SK-N-SH treated with all-trans-retinoic acid at 6 μM for 48 hours (cell line): ENCODE data around the gene QSOX1.

ENCODE experiments used
- BACH2 ChIP-seq: fragments of 250-450 bp; sonication (Bioruptor Pico); IDR thresholded peaks from 2 replicates; pipeline ENCODE4 v1.9.0; 2021; ENCODE audit warnings: mild to moderate bottlenecking, borderline replicate concordance
- PPARA ChIP-seq: fragments of 250-450 bp; sonication (Bioruptor Pico); IDR thresholded peaks from 2 replicates; pipeline ENCODE4 v1.5.0; 2020; ENCODE audit warnings: mild to moderate bottlenecking, borderline replicate concordance
- RARB ChIP-seq: fragments of 250-450 bp; sonication (Bioruptor Pico); IDR thresholded peaks from 2 replicates; pipeline ENCODE4 v1.8.0; 2021; ENCODE audit warnings: mild to moderate bottlenecking, moderate library complexity
- SNAI2 ChIP-seq: fragments of 250-450 bp; sonication (Bioruptor Pico); IDR thresholded peaks from 2 replicates; pipeline ENCODE4 v1.5.0; 2020; ENCODE audit warnings: mild to moderate bottlenecking, moderate library complexity
- ZFP3 ChIP-seq: fragments of 250-450 bp; sonication (Bioruptor Pico); IDR thresholded peaks from 2 replicates; pipeline ENCODE4 v1.5.0; 2020; ENCODE audit warnings: mild to moderate bottlenecking, moderate library complexity
- ZFP30 ChIP-seq: fragments of 450-650 bp; formaldehyde crosslinking; IDR thresholded peaks from 2 replicates; pipeline ENCODE4 v1.5.0; 2022; ENCODE audit warnings: mild to moderate bottlenecking, moderate library complexity
- ZNF565 ChIP-seq: fragments of 450-650 bp; formaldehyde crosslinking; conservative IDR thresholded peaks from 2 replicates; pipeline ENCODE4 v1.5.0; 2020; ENCODE audit warnings: low read depth, mild to moderate bottlenecking, moderate library complexity
- ZNF70 ChIP-seq: fragments of 450-650 bp; formaldehyde crosslinking; IDR thresholded peaks from 2 replicates; pipeline ENCODE4 v1.5.0; 2020; ENCODE audit warnings: mild to moderate bottlenecking, moderate library complexity
- TF ChIP-seq, protein P1 (sequence below): fragments of 250-450 bp; sonication (Bioruptor Pico); IDR thresholded peaks from 2 replicates; pipeline ENCODE4 v1.5.1; 2020; ENCODE audit warnings: low read depth, mild to moderate bottlenecking, moderate library complexity
- TF ChIP-seq, protein P2 (sequence below): fragments of 250-450 bp; sonication (Bioruptor Pico); IDR thresholded peaks from 2 replicates; pipeline ENCODE4 v1.8.0; 2020; ENCODE audit warnings: mild to moderate bottlenecking, moderate library complexity, borderline replicate concordance
- TF ChIP-seq, protein P3 (sequence below): fragments of 250-450 bp; sonication (Bioruptor Pico); IDR thresholded peaks from 2 replicates; pipeline ENCODE4 v1.5.0; 2020; ENCODE audit warnings: mild to moderate bottlenecking, moderate library complexity

DNA sequence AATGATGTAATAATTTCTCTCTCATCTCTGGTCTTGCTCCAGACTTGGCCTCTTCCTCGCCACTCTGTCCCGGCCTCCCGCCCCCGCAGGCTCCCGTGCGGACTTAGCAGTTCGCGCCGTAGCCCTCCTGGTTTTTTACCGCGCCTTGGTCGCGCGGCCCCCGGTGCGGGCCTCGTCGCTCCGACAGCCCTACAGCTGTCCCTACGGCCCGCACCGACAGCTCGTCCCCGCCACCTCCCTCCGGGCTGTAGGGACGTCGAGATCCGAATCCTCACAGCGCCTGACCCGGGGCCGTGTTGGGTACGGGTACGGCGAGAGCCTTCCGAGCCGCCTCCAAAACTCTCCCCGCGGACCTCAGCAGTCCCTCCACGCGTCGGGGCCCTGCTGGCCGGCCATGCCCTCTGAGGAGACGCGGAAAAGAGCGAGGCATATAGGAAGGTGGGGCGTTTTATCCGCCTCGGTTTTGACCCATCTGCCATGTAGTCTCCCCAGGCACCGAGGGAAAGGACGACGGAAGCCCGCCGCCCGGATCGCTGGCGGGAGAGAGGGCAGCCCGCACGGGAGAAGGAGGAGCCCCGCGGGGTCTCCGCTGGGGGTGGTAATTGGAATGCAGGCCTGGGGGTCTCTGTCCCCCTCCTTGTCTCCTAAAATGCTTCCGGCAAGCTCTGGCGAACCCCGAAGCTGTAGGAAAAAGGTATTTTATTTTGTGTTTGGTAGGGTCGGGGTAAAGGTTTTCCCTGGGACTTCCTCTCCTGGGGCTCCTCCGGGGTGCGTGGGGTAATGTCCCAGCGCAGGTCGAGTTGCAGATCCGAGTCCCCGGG lies 78.7 kb downstream of the QSOX1 start:
- no peak for TF ChIP-seq ZNF70 (CRISPR knock-in tag)
- TF ChIP-seq, protein P1, sequence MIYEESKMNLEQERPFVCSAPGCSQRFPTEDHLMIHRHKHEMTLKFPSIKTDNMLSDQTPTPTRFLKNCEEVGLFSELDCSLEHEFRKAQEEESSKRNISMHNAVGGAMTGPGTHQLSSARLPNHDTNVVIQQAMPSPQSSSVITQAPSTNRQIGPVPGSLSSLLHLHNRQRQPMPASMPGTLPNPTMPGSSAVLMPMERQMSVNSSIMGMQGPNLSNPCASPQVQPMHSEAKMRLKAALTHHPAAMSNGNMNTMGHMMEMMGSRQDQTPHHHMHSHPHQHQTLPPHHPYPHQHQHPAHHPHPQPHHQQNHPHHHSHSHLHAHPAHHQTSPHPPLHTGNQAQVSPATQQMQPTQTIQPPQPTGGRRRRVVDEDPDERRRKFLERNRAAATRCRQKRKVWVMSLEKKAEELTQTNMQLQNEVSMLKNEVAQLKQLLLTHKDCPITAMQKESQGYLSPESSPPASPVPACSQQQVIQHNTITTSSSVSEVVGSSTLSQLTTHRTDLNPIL (CRISPR knock-in tag), result no peak
- TF ChIP-seq SNAI2 (CRISPR knock-in tag), result no peak
- no peak for TF ChIP-seq ZNF565 (CRISPR knock-in tag)
- no peak for TF ChIP-seq RARB
- TF ChIP-seq, protein P2, sequence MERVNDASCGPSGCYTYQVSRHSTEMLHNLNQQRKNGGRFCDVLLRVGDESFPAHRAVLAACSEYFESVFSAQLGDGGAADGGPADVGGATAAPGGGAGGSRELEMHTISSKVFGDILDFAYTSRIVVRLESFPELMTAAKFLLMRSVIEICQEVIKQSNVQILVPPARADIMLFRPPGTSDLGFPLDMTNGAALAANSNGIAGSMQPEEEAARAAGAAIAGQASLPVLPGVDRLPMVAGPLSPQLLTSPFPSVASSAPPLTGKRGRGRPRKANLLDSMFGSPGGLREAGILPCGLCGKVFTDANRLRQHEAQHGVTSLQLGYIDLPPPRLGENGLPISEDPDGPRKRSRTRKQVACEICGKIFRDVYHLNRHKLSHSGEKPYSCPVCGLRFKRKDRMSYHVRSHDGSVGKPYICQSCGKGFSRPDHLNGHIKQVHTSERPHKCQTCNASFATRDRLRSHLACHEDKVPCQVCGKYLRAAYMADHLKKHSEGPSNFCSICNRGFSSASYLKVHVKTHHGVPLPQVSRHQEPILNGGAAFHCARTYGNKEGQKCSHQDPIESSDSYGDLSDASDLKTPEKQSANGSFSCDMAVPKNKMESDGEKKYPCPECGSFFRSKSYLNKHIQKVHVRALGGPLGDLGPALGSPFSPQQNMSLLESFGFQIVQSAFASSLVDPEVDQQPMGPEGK (CRISPR knock-in tag), result no peak
- TF ChIP-seq PPARA, result no peak
- no peak for TF ChIP-seq ZFP30 (CRISPR knock-in tag)
- TF ChIP-seq BACH2, result no peak
- TF ChIP-seq ZFP3 (CRISPR knock-in tag), result no peak
- TF ChIP-seq, protein P3, sequence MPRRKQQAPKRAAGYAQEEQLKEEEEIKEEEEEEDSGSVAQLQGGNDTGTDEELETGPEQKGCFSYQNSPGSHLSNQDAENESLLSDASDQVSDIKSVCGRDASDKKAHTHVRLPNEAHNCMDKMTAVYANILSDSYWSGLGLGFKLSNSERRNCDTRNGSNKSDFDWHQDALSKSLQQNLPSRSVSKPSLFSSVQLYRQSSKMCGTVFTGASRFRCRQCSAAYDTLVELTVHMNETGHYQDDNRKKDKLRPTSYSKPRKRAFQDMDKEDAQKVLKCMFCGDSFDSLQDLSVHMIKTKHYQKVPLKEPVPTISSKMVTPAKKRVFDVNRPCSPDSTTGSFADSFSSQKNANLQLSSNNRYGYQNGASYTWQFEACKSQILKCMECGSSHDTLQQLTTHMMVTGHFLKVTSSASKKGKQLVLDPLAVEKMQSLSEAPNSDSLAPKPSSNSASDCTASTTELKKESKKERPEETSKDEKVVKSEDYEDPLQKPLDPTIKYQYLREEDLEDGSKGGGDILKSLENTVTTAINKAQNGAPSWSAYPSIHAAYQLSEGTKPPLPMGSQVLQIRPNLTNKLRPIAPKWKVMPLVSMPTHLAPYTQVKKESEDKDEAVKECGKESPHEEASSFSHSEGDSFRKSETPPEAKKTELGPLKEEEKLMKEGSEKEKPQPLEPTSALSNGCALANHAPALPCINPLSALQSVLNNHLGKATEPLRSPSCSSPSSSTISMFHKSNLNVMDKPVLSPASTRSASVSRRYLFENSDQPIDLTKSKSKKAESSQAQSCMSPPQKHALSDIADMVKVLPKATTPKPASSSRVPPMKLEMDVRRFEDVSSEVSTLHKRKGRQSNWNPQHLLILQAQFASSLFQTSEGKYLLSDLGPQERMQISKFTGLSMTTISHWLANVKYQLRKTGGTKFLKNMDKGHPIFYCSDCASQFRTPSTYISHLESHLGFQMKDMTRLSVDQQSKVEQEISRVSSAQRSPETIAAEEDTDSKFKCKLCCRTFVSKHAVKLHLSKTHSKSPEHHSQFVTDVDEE, result no peak
